Measurements from ENCODE around the gene CACNA1G.
A peak's percentile ranks its signal among the peaks of the same experiment; 100 is the strongest.

CACNA1G gene

DNA sequence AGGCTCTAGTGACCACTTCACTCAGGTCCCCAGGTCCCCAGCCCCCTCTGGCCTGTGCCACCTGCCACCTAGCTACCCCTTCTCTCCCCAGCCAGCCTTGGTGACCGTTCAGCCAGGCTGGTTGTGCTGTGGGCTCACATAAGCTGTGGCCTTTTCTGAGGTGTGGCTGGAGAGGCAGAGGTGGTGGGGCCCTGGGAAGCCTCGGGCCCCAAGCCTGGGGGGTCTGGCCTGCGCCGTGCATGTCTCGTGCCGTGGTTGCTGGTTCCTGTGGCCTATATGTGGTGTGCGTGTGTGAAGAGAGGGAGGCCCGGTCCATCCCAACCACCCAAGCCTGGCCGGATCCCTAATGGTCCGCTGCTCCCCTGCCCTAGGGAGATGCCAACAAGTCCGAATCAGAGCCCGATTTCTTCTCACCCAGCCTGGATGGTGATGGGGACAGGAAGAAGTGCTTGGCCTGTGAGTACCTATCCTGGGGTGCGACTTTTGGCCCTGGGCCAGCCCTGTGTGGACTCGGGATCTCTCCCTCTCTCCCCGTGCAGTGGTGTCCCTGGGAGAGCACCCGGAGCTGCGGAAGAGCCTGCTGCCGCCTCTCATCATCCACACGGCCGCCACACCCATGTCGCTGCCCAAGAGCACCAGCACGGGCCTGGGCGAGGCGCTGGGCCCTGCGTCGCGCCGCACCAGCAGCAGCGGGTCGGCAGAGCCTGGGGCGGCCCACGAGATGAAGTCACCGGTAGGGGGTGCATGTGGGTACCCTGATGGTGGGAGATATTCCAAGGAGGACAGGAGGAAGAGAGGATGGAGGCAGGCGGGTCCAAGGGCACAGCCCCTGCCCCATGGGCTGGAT, 35.9 kb downstream of the CACNA1G start:
- H3K4me3 ChIP-seq (replicated peaks; ENCODE audit: low read depth, low read length): no peak overlapping the region
- DNase-seq (ENCODE audit: extremely low read depth, low read depth): no peak
- TF ChIP-seq, protein P1, sequence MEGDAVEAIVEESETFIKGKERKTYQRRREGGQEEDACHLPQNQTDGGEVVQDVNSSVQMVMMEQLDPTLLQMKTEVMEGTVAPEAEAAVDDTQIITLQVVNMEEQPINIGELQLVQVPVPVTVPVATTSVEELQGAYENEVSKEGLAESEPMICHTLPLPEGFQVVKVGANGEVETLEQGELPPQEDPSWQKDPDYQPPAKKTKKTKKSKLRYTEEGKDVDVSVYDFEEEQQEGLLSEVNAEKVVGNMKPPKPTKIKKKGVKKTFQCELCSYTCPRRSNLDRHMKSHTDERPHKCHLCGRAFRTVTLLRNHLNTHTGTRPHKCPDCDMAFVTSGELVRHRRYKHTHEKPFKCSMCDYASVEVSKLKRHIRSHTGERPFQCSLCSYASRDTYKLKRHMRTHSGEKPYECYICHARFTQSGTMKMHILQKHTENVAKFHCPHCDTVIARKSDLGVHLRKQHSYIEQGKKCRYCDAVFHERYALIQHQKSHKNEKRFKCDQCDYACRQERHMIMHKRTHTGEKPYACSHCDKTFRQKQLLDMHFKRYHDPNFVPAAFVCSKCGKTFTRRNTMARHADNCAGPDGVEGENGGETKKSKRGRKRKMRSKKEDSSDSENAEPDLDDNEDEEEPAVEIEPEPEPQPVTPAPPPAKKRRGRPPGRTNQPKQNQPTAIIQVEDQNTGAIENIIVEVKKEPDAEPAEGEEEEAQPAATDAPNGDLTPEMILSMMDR (IDR thresholded peaks at IDR 0.05; ENCODE audit: low read depth, low read length, missing control alignments): peak; percentile 44

DNA sequence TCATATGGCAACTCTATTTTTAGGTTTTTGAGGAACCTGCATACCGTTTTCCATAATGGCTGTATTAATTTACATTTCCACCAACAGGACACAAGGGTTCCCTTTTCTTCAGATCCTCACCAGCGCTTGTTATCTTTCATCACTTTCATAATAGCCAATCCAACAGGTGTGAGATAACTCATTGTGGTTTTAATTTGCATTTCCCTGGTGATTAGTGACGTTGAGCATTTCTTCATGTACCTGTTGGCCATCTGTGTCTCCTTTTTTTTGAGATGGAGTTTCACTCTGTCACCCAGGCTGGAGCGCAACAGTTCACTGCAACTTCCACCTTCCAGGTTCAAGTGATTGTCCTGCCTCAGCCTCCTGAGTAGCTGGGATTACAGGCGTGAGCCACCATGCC, 38.0 kb downstream of the CACNA1G start:
- no peak overlapping the region for H3K4me3 ChIP-seq (replicated peaks; ENCODE audit: low read depth, low read length)
- TF ChIP-seq, protein P1 (IDR thresholded peaks at IDR 0.05; ENCODE audit: low read depth, low read length, missing control alignments): no peak
- DNase-seq (ENCODE audit: extremely low read depth, low read depth): no peak

DNA sequence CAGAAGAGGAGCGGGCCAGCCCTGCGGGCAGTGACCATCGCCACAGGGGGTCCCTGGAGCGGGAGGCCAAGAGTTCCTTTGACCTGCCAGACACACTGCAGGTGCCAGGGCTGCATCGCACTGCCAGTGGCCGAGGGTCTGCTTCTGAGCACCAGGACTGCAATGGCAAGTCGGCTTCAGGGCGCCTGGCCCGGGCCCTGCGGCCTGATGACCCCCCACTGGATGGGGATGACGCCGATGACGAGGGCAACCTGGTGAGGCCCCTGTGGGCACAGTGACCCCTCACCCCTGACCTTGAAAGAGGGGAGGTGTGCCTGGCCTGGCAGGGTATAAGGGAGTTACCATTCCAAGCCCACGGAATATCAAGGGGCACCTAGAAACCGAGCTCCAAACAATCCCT, 39.1 kb downstream of the CACNA1G start:
- no peak overlapping the region for H3K4me3 ChIP-seq (replicated peaks; ENCODE audit: low read depth, low read length)
- TF ChIP-seq, protein P1 (IDR thresholded peaks at IDR 0.05; ENCODE audit: low read depth, low read length, missing control alignments): no peak
- no peak for DNase-seq (ENCODE audit: extremely low read depth, low read depth)

DNA sequence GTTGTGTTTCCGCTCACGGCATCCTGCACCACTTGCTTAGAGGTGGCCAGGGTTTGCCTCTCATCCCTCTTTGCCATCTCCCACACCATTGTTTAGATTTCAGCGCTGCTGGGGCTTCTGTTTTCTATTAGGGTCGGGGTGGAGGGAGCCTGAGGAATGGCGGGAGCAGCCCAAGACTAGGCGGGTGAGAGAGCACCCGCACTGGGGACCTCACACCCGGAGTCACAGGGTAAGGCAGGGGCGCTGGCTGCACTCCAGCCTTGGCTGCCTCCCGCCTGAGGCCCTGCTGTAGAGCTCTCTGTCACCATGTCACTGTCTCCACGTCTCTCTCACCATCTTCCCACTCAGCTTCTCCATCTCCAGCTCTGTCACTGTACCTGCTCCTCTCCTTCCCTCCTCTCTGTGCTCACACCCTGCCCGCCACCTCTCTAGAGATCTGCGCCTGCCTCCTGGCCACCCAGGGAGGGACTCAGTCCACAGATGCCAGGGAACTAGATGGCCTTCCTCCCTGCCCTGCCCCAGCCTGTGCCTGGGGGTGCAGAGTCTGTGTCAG, 41.4 kb downstream of the CACNA1G start:
- no peak for DNase-seq (ENCODE audit: extremely low read depth, low read depth)
- H3K4me3 ChIP-seq (replicated peaks; ENCODE audit: low read depth, low read length): no peak overlapping the region
- TF ChIP-seq, protein P1 (IDR thresholded peaks at IDR 0.05; ENCODE audit: low read depth, low read length, missing control alignments): no peak

DNA sequence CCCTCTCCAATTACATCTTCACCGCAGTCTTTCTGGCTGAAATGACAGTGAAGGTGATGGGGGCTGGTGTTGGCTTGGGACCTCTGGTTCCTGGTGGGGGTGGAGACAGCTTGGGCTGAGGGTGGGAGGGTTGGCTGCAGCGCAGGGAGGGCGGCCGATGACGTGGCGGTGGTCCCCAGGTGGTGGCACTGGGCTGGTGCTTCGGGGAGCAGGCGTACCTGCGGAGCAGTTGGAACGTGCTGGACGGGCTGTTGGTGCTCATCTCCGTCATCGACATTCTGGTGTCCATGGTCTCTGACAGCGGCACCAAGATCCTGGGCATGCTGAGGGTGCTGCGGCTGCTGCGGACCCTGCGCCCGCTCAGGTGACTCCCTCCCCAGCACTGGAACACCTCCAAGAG, 42.3 kb downstream of the CACNA1G start:
- no peak for DNase-seq (ENCODE audit: extremely low read depth, low read depth)
- TF ChIP-seq, protein P1 (IDR thresholded peaks at IDR 0.05; ENCODE audit: low read depth, low read length, missing control alignments): no peak
- H3K4me3 ChIP-seq (replicated peaks; ENCODE audit: low read depth, low read length): no peak overlapping the region

DNA sequence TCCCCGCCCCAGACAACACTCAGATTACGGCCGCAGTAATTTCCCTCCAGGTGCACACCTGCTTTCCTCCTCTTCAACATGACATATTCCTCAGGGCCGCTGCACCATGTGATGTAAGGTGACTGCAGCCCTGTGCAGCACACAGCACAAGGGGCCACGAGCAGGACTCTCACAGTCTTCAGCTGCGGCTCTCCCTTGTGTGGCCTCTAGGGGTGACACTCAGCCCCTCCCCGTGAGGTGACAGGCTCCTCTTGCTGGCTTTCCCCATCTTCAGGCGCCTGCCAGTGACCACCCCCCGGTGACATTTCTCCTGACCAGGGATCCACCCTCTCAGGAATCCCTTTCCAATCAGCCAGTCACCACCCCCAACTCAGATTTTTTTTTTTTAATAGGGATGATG, 42.8 kb downstream of the CACNA1G start:
- H3K4me3 ChIP-seq (replicated peaks; ENCODE audit: low read depth, low read length): no peak overlapping the region
- no peak for DNase-seq (ENCODE audit: extremely low read depth, low read depth)
- TF ChIP-seq, protein P1 (IDR thresholded peaks at IDR 0.05; ENCODE audit: low read depth, low read length, missing control alignments): peak; percentile 15
